CD4-positive, alpha-beta T cell treated with Interleukin-17A for 4 hours (primary cell): ENCODE data around the gene ALDH3A1.

Experiments used
- DNase-seq: peaks from one replicate; pipeline ENCODE4 v3.0.0-alpha.2; 2020; ENCODE audit warnings: mixed read lengths

The ALDH3A1 gene

DNA sequence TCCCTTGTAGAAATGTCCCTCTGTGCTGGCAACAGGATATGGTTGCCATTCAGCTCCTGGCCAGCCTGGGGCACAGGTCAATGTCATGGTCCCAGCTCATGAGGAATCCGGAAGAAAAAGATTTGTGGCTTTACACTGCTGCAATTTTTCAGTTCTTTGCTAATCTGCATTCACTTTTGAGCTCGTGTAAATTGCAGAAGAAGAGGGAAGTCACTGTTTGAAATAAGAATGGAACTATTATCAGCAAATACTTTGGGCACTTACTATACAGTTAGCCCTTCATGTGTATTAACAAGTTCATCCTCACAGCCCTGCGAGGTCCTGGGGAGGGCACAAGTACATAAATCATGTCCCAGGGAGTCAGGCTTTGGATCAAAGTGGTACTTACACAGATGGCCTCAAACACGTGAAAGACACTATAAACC lies 45.9 kb downstream of the ALDH3A1 start:
- no peak for DNase-seq
